ENCODE measurements around the gene ERFE. TPM values are rescaled to one million over a fixed set of nuclear protein-coding genes. Genes with fewer than 3 reads are reported as not detected.

Gene ERFE, protein sequence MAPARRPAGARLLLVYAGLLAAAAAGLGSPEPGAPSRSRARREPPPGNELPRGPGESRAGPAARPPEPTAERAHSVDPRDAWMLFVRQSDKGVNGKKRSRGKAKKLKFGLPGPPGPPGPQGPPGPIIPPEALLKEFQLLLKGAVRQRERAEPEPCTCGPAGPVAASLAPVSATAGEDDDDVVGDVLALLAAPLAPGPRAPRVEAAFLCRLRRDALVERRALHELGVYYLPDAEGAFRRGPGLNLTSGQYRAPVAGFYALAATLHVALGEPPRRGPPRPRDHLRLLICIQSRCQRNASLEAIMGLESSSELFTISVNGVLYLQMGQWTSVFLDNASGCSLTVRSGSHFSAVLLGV
- polyA plus RNA-seq, result 3.7 TPM in 1 of 2 replicates, not detected in the other

GRCh38 chr2:238158509-238159070, at the start of gene ERFE:
Gene ERFE, plus strand, starts transcription at chr2:238158970. Its CDS starts 38 bp downstream, at chr2:238159008.

GRCh38 chr2:238138331-238139195, 20.2 kb upstream of the ERFE start, which contains the start of gene KLHL30:
Gene KLHL30, plus strand, starts transcription at chr2:238138668. Its CDS starts 2,087 bp downstream, at chr2:238140755.

GRCh38 chr2:238203094-238203972, 44.6 kb downstream of the ERFE start, which contains the start of gene ILKAP:
Gene ILKAP, minus strand, starts transcription at chr2:238203695. Its CDS starts 142 bp downstream, at chr2:238203553.

Other genes with a start within 250 kb of the ERFE start
- 60.7 and 66.5 TPM in 2 replicates for gene UBE2F, start 192.0 kb upstream of the ERFE start, polyA plus RNA-seq
- 4.2 and 8.9 TPM in 2 replicates for gene SCLY, start 98.0 kb upstream of the ERFE start, polyA plus RNA-seq
- gene ESPNL, start 58.6 kb upstream of the ERFE start, polyA plus RNA-seq, result not detected in 2 replicates
- not detected in 2 replicates for gene KLHL30, start 20.3 kb upstream of the ERFE start, polyA plus RNA-seq
- 12.1 and 17.0 TPM in 2 replicates for gene ILKAP, start 44.7 kb downstream of the ERFE start, polyA plus RNA-seq
- 0.26 and 0.98 TPM in 2 replicates for gene HES6, start 81.1 kb downstream of the ERFE start, polyA plus RNA-seq
- gene PER2, start 129.6 kb downstream of the ERFE start, polyA plus RNA-seq, result 3.5 and 7.2 TPM in 2 replicates
- 3.7 and 13.5 TPM in 2 replicates for gene TRAF3IP1, start 161.5 kb downstream of the ERFE start, polyA plus RNA-seq